T-helper 22 cell (primary cell): ENCODE data around the gene WDR1.

Experiments
- DNase-seq: peaks from one replicate; pipeline ENCODE4 v3.0.0-alpha.2; 2020; ENCODE audit warnings: low read depth

The WDR1 gene

DNA sequence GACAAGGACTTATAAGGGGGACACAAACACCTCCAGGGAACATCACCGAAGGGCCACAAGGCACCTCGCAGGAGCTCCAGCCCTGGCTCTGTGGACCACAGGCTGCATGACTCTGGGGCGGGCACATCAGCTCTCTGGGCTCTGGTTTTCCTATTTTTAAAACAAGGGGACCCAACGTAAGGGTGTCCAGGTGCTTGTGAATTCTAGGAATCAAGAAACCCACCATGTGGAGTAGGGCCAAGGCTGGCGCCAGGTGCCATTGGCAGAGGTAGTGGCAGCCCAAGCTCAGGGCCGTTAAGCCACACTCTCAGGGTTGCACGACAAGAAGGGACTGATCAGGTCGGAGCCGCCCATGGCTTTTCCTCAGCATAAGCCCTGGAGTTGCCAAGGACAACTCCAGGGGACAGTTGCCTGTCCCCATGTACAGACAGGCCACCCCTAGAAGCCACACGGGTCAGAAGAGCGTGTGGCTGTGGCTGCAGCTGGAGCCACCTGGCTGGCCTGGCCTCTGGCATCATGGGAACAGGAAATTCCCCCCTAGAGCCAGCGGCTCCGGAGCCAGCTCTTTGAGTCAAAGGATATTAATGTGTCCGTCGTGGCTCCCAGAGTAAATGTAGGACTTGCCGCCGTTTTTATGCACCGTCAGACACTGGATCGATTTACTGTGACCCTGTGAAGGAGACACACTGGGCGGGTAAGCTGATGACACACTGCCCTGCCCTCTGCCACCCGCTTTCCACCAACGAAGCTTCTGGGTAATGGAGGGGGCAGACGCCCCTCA is 32.5 kb downstream of the WDR1 start:
- no peak for DNase-seq

GRCh38 chr4:10083331-10083771 is 33.2 kb downstream of the WDR1 start:
- no peak for DNase-seq

DNA sequence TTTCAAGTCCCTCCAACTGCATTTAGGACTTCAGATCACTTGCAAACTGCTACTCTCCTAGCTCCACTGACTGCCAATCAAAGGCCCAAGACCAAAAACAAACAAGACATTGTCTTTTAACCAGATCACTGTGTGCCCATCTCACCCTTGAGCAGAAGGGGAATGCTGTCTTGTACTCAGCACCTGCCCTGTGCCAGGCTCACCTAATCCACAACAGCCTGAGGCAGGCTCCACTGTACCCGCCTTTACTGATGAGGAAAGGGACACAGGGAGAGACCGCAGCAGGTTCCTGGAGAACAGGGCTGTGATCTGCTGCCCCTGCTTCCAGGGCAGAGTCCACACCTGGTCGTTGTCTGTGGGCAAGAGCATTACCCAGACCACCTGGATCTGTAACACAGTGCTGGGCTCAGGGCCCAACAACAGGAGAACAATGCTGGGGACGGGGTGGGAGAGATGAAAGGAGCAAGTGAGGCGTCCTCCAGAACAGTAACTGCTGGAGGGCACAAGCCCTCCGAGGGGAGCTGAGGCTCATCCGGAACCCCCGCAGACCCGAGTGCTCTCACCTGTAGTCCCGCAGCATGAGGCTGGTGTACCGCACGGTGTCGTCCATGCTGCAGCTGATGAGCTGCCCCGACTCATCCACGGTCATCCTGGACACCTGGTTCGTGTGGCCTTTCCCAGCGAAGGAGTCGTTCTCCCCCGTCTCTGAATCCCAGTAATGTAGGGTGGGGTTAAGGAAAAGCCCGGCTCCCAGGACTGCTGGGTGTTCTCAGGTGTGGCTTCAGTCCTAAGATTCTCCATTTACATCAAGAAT is 33.9 kb downstream of the WDR1 start:
- DNase-seq = no peak

DNA sequence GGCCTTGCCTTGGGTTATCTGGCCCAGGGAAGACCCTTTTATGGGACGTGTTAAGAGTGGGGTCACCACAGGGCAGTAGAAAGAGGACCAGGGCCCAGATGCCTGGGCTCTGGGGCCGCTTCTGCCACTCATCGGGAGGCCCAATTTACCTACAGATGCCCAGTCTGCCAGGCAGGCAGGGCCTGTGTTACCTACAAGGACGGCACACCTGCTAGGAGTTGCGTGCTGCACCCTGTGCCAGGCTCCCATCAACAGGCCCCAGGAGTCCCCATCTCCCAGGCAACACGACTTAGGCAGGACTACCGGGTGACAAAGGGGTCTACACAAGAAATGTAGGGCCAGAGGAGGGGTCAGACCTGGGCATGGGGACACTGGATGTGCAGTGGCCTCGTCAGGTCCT is 34.6 kb downstream of the WDR1 start:
- no peak for DNase-seq

DNA sequence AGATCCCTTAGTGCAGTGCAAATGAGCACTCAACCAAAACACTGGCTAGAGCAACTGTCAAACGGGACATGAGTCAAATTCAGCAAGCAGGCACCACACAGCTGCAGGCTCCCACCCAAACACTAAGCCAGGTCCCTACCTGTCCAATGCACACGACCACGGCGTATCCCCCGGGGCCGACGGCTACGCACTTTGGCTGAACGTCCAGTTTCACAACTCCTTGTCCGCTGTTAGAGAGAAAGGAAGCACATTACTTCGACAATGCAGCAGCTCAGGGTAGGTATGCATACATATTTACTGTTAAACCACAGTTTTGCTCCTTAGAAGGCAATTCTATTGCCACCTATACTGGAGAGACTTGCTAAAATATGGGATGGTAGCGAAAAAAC is 35.4 kb downstream of the WDR1 start:
- DNase-seq = no peak

GRCh38 chr4:10080589-10081217 is 35.9 kb downstream of the WDR1 start:
- no peak for DNase-seq

- DNase-seq = no peak
Measured at GRCh38 chr4:10079912-10080588, 36.5 kb downstream of the WDR1 start.

GRCh38 chr4:10079256-10079655 is 37.3 kb downstream of the WDR1 start:
- no peak for DNase-seq

DNA sequence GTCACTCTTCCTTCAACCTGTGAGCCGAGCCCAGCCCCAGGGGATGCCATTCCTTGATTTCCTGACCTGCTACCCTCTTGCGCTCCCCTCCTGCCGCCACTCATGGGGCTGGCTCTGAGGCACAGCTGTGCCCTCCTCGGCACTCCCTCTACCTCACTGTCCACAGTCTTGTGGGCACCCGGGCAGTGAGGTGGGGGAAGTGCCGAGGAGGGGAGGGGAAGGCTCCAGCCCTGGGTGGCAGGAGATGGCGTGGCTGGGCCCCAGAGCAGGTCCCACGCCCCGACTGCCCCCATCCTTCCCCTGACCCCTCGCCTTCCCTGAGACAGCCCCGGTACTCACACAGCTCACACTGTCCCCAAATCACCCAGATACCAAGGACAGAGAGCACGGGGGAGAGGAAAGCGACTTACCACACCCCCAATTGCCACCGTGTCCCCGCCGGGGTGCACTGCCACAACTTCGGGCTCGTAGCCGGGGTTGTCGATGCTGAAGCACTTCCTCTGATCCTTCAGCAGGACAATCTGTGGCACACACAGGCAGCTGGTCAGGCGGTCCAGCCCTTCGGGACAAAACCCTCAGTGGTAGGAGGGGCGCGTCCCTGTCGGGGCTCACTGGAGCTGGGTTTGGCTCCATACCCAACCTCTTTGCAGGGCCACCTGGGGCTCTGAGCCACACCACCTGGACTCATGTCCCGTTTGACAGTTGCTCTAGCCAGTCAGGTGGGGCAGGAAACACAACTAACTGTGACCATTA is 37.9 kb downstream of the WDR1 start:
- no peak for DNase-seq

DNA sequence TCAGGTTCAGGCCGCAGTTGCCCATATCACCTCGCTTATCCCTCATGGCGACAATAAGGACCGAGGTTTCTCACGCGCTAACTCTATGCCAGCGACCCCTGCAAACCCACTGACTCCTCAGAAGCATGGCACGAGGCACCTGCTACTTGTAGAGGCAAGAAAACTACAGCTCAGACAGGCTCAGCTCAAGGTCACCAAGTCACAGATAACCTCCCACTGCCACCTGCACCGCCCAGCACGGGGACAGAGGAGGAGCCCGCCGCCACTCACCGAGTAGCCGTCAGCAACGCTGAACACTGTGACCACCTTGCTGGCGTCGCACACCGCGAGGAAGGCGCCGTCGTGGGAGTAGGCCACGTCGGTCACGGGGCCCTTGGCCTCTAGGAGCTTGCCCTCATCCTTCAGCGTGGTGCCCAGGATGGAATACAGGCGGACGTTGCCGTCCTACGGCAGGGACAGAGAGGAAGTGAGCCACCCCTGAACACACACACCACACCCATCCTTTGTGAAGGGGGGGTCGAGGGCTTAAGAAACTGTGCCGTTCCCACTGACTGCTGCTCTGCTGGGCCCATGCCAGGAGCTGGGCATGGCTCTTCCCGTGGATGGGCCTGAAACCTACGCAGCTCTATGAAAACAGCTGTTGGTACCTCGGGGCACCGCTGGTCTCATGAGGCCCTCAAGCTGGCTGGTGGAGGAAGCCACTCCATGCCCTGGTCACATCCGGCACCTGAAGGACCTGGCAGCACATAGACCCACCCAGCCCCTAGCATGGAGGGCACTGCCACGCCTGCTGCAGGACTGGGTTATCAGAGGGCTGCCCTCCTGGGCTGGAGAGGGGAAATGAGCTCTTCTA is 38.9 kb downstream of the WDR1 start:
- DNase-seq = no peak

DNA sequence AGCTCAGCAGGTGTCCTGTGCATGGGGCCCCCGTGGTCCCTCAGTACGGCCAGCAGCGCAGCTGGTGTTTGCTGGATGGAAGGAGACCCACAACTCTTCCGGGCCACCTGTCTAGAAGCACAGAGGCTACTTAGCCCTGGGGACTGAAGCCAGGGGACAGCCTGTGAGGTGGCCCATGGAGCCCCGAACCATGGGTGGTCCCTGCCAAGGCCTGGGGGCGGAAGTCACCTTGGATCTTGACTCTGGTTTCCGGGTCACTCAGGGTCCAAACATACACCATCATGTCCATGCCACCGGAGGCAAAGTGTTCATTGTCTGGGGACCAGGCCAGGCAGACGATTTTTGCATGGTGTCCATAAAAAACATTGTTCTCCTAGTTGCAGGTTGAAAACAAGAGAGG is 39.5 kb downstream of the WDR1 start:
- DNase-seq = no peak

DNA sequence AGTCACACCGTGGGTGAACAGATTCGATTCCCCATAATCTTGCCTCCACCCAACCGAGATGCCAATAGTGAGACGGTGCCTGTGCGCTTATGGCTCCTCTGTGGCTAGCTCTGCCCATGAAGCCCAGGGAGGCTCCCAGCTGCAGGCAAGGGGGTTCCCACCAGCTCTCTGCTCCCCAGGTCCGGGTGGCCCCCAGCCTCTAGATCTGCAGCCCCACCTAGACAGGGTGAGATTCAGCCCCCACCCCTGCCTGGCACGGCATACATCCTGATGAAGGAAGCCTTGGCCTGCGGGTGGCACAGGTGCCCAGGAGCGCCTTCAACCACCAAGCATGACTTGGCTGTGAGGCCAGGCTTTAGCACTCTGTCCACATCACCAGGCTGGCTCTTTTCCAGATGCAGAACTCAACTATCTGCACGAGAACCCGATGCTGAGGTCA is 40.6 kb downstream of the WDR1 start:
- DNase-seq = no peak

- DNase-seq = no peak
Measured at GRCh38 chr4:10075158-10075863, 41.3 kb downstream of the WDR1 start.

GRCh38 chr4:10074767-10075105 is 41.9 kb downstream of the WDR1 start:
- no peak for DNase-seq

DNA sequence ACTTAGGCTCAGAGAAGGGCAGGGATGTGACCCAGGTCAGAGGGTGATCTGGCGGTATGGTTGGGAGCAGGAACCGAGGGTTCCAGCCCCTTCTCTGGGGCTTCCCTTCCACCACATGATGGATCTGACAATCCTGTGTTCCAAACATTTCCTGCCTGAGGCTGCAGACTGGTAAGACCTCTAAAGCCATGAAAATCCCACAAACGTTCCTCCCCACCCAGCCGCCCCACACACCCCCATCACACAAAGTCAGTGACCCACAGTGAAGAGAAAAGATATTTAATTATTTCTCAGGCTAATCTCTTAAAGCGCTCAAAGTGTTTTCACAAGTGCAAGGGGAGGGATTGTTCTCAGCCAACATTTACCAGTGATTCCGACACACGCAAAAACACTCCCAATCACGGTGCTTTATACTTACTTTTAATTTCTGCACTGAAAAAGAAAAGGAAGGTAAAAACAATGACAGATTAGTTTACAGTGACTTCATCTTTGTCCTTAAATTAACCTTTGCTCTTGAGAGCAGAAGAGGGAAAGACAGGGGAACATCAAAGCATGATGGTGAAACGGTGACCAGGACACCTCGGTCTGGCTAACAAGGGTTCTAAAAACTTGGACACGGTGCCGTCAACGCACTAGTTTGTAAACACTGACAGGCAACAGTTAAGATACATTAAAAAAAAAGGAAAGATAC is 42.4 kb downstream of the WDR1 start:
- no peak for DNase-seq

DNA sequence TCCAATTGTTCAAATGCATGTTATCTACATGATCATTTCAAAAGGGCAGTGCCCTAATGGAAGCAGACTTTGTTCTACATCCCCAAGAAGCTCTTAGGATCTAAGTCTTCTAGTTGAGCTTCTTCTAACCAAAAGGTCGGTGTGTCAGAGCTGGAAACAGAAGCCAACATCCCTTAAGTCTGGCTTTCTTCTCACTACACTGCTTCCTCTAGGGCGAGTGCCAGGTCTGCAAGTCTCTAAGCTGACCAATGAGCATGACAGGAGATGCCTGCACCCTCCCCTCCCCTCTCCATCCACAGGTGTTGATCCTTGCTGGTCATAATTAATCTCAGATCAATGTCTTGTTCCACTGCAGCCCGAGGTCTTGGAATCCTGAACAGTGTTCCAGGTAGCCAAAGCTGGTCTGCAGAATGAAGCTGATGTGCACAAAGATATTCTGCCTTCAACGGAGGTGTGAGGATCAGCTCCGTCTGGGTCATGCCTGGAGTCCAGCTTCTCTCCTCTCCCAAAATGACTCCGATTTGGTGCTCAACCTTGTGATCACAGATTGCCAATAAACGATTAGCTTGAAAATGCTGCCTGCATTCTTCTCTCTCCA is 44.1 kb downstream of the WDR1 start:
- no peak for DNase-seq

DNA sequence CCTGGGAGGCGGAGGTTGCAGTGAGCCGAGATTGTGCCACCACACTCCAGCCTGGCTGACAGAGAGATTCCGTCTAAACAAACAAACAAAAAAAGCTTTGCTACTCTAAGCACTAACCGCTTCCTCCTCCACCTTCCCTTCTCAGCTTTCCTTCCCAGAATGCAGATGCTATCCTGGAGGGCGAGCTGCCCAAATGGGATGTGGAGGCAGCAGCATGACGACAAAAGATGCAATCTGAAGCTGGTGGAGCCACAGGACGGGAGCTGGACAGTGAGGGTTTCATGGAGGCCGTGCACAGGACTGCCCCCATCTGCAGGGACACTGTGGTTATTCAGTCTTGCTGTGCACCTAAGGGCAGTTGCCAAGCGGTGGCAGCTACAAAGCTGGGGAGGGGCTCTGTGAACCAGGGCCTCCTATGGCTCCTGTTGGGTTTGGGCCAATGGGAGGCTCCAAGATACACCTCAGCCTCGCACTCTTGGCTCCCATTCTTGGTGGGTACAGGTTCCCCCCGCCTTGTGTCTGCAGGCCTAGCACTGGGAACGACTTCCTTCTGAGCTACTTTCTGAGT is 47.4 kb downstream of the WDR1 start:
- no peak for DNase-seq
